B cell (primary cell): Measurements from ENCODE around the gene SLC26A3. TPM values are rescaled to one million over a fixed set of nuclear protein-coding genes. Genes with fewer than 3 reads are reported as not detected.

Experiments
- ATAC-seq: fragments of 200-7000 bp; cut with Tn5 transposase; one replicate; pipeline ENCODE4 v1.10.0; 2021; ENCODE audit warnings: low read depth, mild to moderate bottlenecking, moderate number of reproducible peaks, moderate library complexity
- CTCF ChIA-PET: fragments of 350-600 bp; sonication (Branson Sonifier 250); formaldehyde crosslinking; loops from one replicate; lab custom pipeline; 2021; ENCODE audit warnings: antibody characterized with exemption, inconsistent platforms; lab: Charles Lee
- POLR2A ChIA-PET: fragments of 350-600 bp; sonication (Branson Sonifier 250); formaldehyde crosslinking; loops from one replicate; lab custom pipeline; 2021; ENCODE audit warnings: antibody characterized with exemption; lab: Charles Lee
- DNase-seq: peaks from one replicate; pipeline ENCODE4 v3.0.0; 2013
- H2AFZ ChIP-seq: 2 replicates; pipeline ENCODE4 v1.6.1; 2012; ENCODE audit warnings: mild to moderate bottlenecking, low read depth, low read length; ENCODE audit not compliant: insufficient read depth, poor library complexity, severe bottlenecking
- H3K27ac ChIP-seq, 2 donors: 1 replicate in 1 of 2; 2 replicates in 1 of 2; pipeline ENCODE4 v1.5.1; 2012 to 2013; ENCODE audit warnings: low read length in 2 of 2, mild to moderate bottlenecking in 2 of 2, moderate library complexity in 1 of 2
- H3K27me3 ChIP-seq, 4 experiments: fragments of 200-600 bp in 1 of 4; sonication (generic) in 1 of 4; replicated peaks in 1 of 4; 1 replicate in 2 of 4; 2 replicates in 2 of 4; pipeline versions ENCODE4 v1.6.1 to v1.7.0; 2013 to 2016; ENCODE audit warnings: low read length in 3 of 4, mild to moderate bottlenecking in 2 of 4, mixed read lengths in 1 of 4, moderate library complexity in 1 of 4; ENCODE audit not compliant: insufficient read depth in 4 of 4, control insufficient read depth in 3 of 4; ENCODE audit errors: control extremely low read depth in 1 of 4
- H3K36me3 ChIP-seq, 2 experiments: replicated peaks in 1 of 2; 1 replicate in 1 of 2; 2 replicates in 1 of 2; pipeline versions ENCODE4 v1.6.1 to v1.7.1; 2013; ENCODE audit warnings: low read length in 1 of 2; ENCODE audit not compliant: insufficient read depth in 2 of 2, control insufficient read depth in 1 of 2; ENCODE audit errors: control extremely low read depth in 1 of 2, extremely low read depth in 1 of 2
- H3K4me1 ChIP-seq, 2 donors: fragments of 200-600 bp in 1 of 2; sonication (generic) in 1 of 2; 1 replicate in 1 of 2; 2 replicates in 1 of 2; pipeline versions ENCODE4 v1.5.1 to v1.6.1; 2013 to 2017; ENCODE audit warnings: low read length in 2 of 2; ENCODE audit not compliant: control insufficient read depth in 2 of 2, insufficient read depth in 2 of 2
- H3K4me2 ChIP-seq: replicated peaks from 2 replicates; pipeline ENCODE3; 2012; ENCODE audit warnings: mild to moderate bottlenecking, low read depth, low read length; ENCODE audit not compliant: poor library complexity, severe bottlenecking
- H3K4me3 ChIP-seq, 5 experiments: fragments of 200-600 bp in 1 of 5; sonication (generic) in 1 of 5; 1 replicate in 3 of 5; 2 replicates in 2 of 5; pipeline versions ENCODE4 v1.5.1 to v1.7.0; 2011 to 2016; ENCODE audit warnings: low read length in 4 of 5, mild to moderate bottlenecking in 4 of 5, low read depth in 2 of 5, control low read depth in 1 of 5, moderate library complexity in 1 of 5; ENCODE audit not compliant: insufficient read depth in 1 of 5; ENCODE audit errors: control extremely low read depth in 1 of 5, extremely low read depth in 1 of 5
- H3K79me2 ChIP-seq: fragments of 200-600 bp; sonication (generic); one replicate; pipeline ENCODE4 v1.6.0; 2016; ENCODE audit warnings: low read length; ENCODE audit not compliant: control insufficient read depth, insufficient read depth
- H3K9ac ChIP-seq: fragments of 200-600 bp; sonication (generic); 2 replicates; pipeline ENCODE4 v1.6.1; 2017; ENCODE audit warnings: mild to moderate bottlenecking, low read length, moderate library complexity
- H3K9me3 ChIP-seq, 3 donors: one replicate each; pipeline versions ENCODE4 v1.6.1 to v1.7.1; 2013; ENCODE audit warnings: low read length in 2 of 3; ENCODE audit not compliant: control insufficient read depth in 2 of 3, insufficient read depth in 1 of 3; ENCODE audit errors: control extremely low read depth in 1 of 3
- H4K20me1 ChIP-seq: 2 replicates; pipeline ENCODE4 v1.6.0; 2012; ENCODE audit warnings: mild to moderate bottlenecking, low read length; ENCODE audit not compliant: insufficient read depth, control insufficient read depth, poor library complexity, severe bottlenecking
- H3K27ac Mint-ChIP-seq: one replicate; pipeline ENCODE4 v1.8.0; 2021; ENCODE audit warnings: mixed read lengths
- H3K27me3 Mint-ChIP-seq: one replicate; pipeline ENCODE4 v1.8.0; 2021; ENCODE audit warnings: mixed read lengths
- H3K4me1 Mint-ChIP-seq: one replicate; pipeline ENCODE4 v1.8.0; 2021; ENCODE audit warnings: mixed read lengths
- H3K4me3 Mint-ChIP-seq: one replicate; pipeline ENCODE4 v1.8.0; 2021; ENCODE audit warnings: mixed read lengths
- H3K9me3 Mint-ChIP-seq: one replicate; pipeline ENCODE4 v1.8.0; 2022; ENCODE audit warnings: mixed read lengths; ENCODE audit not compliant: insufficient read depth
- EZH2 ChIP-seq: IDR thresholded peaks from 2 replicates; pipeline ENCODE4 v1.6.1; 2012; ENCODE audit warnings: borderline replicate concordance, low read depth, mild to moderate bottlenecking, moderate library complexity, low read length; ENCODE audit not compliant: insufficient read depth, poor library complexity, severe bottlenecking
- WGBS: methylation state at CpG from one replicate; pipeline ENCODE4 v1.1.5; 2013; ENCODE audit warnings: missing lambda C conversion rate; ENCODE audit not compliant: insufficient coverage; 5-methylcytosine and 5-hydroxymethylcytosine counted together
- intact Hi-C: fragments of 100-400 bp; cut with micrococcal nuclease; formaldehyde crosslinking; loops from one replicate; pipeline ENCODE4 v1.10.0; 2022
- polyA plus RNA-seq: library from polyadenylated mRNA; depleted of rRNA; stranded (reverse); fragments of >200 nt; gene quantifications from 2 replicates; pipeline ENCODE4 v1.2.3, GENCODE V29; 2012
- total RNA-seq, 2 donors: library from RNA; stranded (reverse); fragments of 120-200 nt in 1 of 2; gene quantifications; 1 replicate in 1 of 2; 2 replicates in 1 of 2; pipeline versions ENCODE4 v1.2.3 to v1.2.4, GENCODE V29; 2013 to 2022
- TF ChIP-seq, protein P1 (sequence below): fragments of 200-600 bp; IDR thresholded peaks from one replicate; pipeline ENCODE4 v1.8.0; 2022; ENCODE audit warnings: antibody characterized with exemption, mild to moderate bottlenecking

Gene SLC26A3
- total and polyA plus RNA-seq, 2 donors (not counting 1 experiment from before 2014, with no cell fraction given): not detected

GRCh38 chr7:107834401-107834800 lies 31.4 kb upstream of the SLC26A3 start:
- Histone ChIP-seq H3K9ac (no peak overlapping the region), H3K4me2 (no peak overlapping the region), H3K4me1 (no peaks in the 10 kb centered on the region), H3K9me3 (no peaks in the 10 kb centered on the region), H3K27ac (no peak overlapping the region), H3K4me3 (no peak overlapping the region), H2AFZ (no peak overlapping the region), H3K79me2 (no peaks in the 10 kb centered on the region), H3K36me3 (no peaks in the 10 kb centered on the region), H3K27me3 (peaks cover 0 to 5% (median 0%) of the 10 kb centered on the region in 4 experiments), H4K20me1 (no peaks in the 10 kb centered on the region)
- intact Hi-C loops: no loop called here
- POLR2A ChIA-PET: no interaction called here
- Mint-ChIP-seq H3K4me3 (no peak overlapping the region), H3K27me3 (peaks cover 35% of the 10 kb centered on the region), H3K9me3 (no peaks in the 10 kb centered on the region), H3K27ac (no peak overlapping the region), H3K4me1 (no peaks in the 10 kb centered on the region)
- DNase-seq (no peak), ATAC-seq (no peak)
- WGBS: no CpG with 5 or more reads among the region's 1 CpG
- TF ChIP-seq EZH2: no peak
- TF ChIP-seq, protein P1, sequence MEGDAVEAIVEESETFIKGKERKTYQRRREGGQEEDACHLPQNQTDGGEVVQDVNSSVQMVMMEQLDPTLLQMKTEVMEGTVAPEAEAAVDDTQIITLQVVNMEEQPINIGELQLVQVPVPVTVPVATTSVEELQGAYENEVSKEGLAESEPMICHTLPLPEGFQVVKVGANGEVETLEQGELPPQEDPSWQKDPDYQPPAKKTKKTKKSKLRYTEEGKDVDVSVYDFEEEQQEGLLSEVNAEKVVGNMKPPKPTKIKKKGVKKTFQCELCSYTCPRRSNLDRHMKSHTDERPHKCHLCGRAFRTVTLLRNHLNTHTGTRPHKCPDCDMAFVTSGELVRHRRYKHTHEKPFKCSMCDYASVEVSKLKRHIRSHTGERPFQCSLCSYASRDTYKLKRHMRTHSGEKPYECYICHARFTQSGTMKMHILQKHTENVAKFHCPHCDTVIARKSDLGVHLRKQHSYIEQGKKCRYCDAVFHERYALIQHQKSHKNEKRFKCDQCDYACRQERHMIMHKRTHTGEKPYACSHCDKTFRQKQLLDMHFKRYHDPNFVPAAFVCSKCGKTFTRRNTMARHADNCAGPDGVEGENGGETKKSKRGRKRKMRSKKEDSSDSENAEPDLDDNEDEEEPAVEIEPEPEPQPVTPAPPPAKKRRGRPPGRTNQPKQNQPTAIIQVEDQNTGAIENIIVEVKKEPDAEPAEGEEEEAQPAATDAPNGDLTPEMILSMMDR: no peak
- CTCF ChIA-PET: no interaction called here

DNA sequence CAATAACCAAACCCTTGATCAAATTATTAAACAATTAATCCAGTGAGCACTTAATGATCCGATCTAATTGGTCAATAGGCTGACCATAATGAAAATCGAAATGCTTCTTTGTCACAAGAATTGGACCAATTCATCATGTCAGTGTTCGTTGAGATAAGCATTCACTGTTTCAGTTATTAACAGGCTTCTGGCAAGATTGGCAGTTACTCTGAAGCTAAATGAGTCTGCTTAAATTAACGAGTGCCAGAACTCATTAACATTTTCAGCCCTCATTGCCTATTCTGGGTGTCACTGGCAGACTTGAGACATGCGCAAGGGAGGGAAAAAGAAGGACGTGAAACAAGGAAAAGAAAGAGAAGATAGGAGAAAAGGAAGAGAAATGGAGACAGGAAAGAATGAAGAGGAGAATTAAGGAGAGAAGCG lies 30.7 kb upstream of the SLC26A3 start:
- H3K27me3 ChIP-seq: peaks cover 0 to 5% (median 0%) of the 10 kb centered on the region in 4 experiments
- no peak overlapping the region for H3K27ac Mint-ChIP-seq
- no peaks in the 10 kb centered on the region for H3K79me2 ChIP-seq
- ChIA-PET POLR2A (no interaction called here), CTCF (interaction anchor here (0.7 kb wide), 1 partner anchor 1189 kb away, joined by 5 read pairs; no protein-coding TSS in a partner anchor)
- H3K4me1 ChIP-seq: no peaks in the 10 kb centered on the region
- H3K4me1 Mint-ChIP-seq: no peaks in the 10 kb centered on the region
- DNase-seq (no peak), ATAC-seq (no peak)
- H3K27me3 Mint-ChIP-seq: peaks cover 37% of the 10 kb centered on the region
- no peak overlapping the region for H3K27ac ChIP-seq
- no peak overlapping the region for H3K4me3 Mint-ChIP-seq
- H4K20me1 ChIP-seq: no peaks in the 10 kb centered on the region
- H2AFZ ChIP-seq: no peak overlapping the region
- TF ChIP-seq, protein P1: no peak
- TF ChIP-seq EZH2: no peak
- 91% methylated on average over 4 of the region's 7 CpGs for WGBS
- no peak overlapping the region for H3K4me3 ChIP-seq
- no peaks in the 10 kb centered on the region for H3K9me3 ChIP-seq
- no peak overlapping the region for H3K4me2 ChIP-seq
- H3K9me3 Mint-ChIP-seq: no peaks in the 10 kb centered on the region
- no peak overlapping the region for H3K9ac ChIP-seq
- intact Hi-C loops: no loop called here
- H3K36me3 ChIP-seq: no peaks in the 10 kb centered on the region
